ENCODE measurements around the gene HRAS.

Gene HRAS

GRCh38 chr11:565921-566509 lies 30.6 kb upstream of the HRAS start:
- H3K9ac ChIP-seq (ENCODE audit: insufficient read length, low read depth) = peak overlapping the region; percentile 59
- no peak for DNase-seq (ENCODE audit: low read depth, low spot score)
- no peak overlapping the region for H3K4me3 ChIP-seq (ENCODE audit: insufficient read length, low read depth)
- no peaks in the 10 kb centered on the region for H3K9me3 ChIP-seq (ENCODE audit: insufficient read depth, low read length)
- peaks cover 12% of the 10 kb centered on the region for H3K27me3 ChIP-seq (ENCODE audit: insufficient read depth, insufficient read length)
- no peak for TF ChIP-seq ZNF274 (IDR thresholded peaks at IDR 0.05; ENCODE audit: low read depth, low read length)
- no peak for TF ChIP-seq YY1 (IDR thresholded peaks at IDR 0.05; ENCODE audit: insufficient read depth, insufficient read length)
- TF ChIP-seq SUZ12 (IDR thresholded peaks at IDR 0.05; ENCODE audit: extremely low read depth, insufficient read depth, insufficient read length) = no peak
- peaks cover 39% of the 10 kb centered on the region for H3K4me1 ChIP-seq (ENCODE audit: insufficient read depth, insufficient read length)
- peaks cover 42% of the 10 kb centered on the region for H3K36me3 ChIP-seq (ENCODE audit: insufficient read depth, insufficient read length, low read length)

GRCh38 chr11:563812-564578 lies 28.6 kb upstream of the HRAS start:
- Histone ChIP-seq H3K27me3 (ENCODE audit: insufficient read depth, insufficient read length) (peaks cover 5% of the 10 kb centered on the region), H3K9me3 (ENCODE audit: insufficient read depth, low read length) (no peaks in the 10 kb centered on the region), H3K36me3 (ENCODE audit: insufficient read depth, insufficient read length, low read length) (peaks cover 42% of the 10 kb centered on the region), H3K4me1 (ENCODE audit: insufficient read depth, insufficient read length) (peaks cover 42% of the 10 kb centered on the region), H3K9ac (ENCODE audit: insufficient read length, low read depth) (peak overlapping the region; percentile 15), H3K4me3 (ENCODE audit: insufficient read length, low read depth) (no peak overlapping the region)
- no peak for TF ChIP-seq YY1 (IDR thresholded peaks at IDR 0.05; ENCODE audit: insufficient read depth, insufficient read length)
- TF ChIP-seq SUZ12 (IDR thresholded peaks at IDR 0.05; ENCODE audit: extremely low read depth, insufficient read depth, insufficient read length) = no peak
- no peak for TF ChIP-seq ZNF274 (IDR thresholded peaks at IDR 0.05; ENCODE audit: low read depth, low read length)
- no peak for DNase-seq (ENCODE audit: low read depth, low spot score)

- Histone ChIP-seq H3K9me3 (ENCODE audit: insufficient read depth, low read length) (no peaks in the 10 kb centered on the region), H3K4me1 (ENCODE audit: insufficient read depth, insufficient read length) (peaks cover 44% of the 10 kb centered on the region), H3K4me3 (ENCODE audit: insufficient read length, low read depth) (no peak overlapping the region), H3K9ac (ENCODE audit: insufficient read length, low read depth) (no peak overlapping the region), H3K36me3 (ENCODE audit: insufficient read depth, insufficient read length, low read length) (peaks cover 42% of the 10 kb centered on the region), H3K27me3 (ENCODE audit: insufficient read depth, insufficient read length) (peaks cover 8% of the 10 kb centered on the region)
- no peak for DNase-seq (ENCODE audit: low read depth, low spot score)
- TF ChIP-seq ZNF274 (IDR thresholded peaks at IDR 0.05; ENCODE audit: low read depth, low read length) (no peak), SUZ12 (IDR thresholded peaks at IDR 0.05; ENCODE audit: extremely low read depth, insufficient read depth, insufficient read length) (no peak), YY1 (IDR thresholded peaks at IDR 0.05; ENCODE audit: insufficient read depth, insufficient read length) (no peak)
These were observed 27.9 kb upstream of the HRAS start for GRCh38 chr11:563066-563811.

GRCh38 chr11:562046-562645 lies 26.8 kb upstream of the HRAS start:
- Histone ChIP-seq H3K9ac (ENCODE audit: insufficient read length, low read depth) (peak overlapping the region; percentile 94), H3K36me3 (ENCODE audit: insufficient read depth, insufficient read length, low read length) (peaks cover 38% of the 10 kb centered on the region), H3K27me3 (ENCODE audit: insufficient read depth, insufficient read length) (peaks cover 16% of the 10 kb centered on the region), H3K9me3 (ENCODE audit: insufficient read depth, low read length) (no peaks in the 10 kb centered on the region), H3K4me1 (ENCODE audit: insufficient read depth, insufficient read length) (peaks cover 40% of the 10 kb centered on the region), H3K4me3 (ENCODE audit: insufficient read length, low read depth) (peak overlapping the region; percentile 87)
- DNase-seq (ENCODE audit: low read depth, low spot score) = no peak
- no peak for TF ChIP-seq SUZ12 (IDR thresholded peaks at IDR 0.05; ENCODE audit: extremely low read depth, insufficient read depth, insufficient read length)
- no peak for TF ChIP-seq ZNF274 (IDR thresholded peaks at IDR 0.05; ENCODE audit: low read depth, low read length)

GRCh38 chr11:561148-562003 lies 26.0 kb upstream of the HRAS start:
- Histone ChIP-seq H3K4me3 (ENCODE audit: insufficient read length, low read depth) (peak overlapping the region; percentile 87), H3K4me1 (ENCODE audit: insufficient read depth, insufficient read length) (peaks cover 44% of the 10 kb centered on the region), H3K36me3 (ENCODE audit: insufficient read depth, insufficient read length, low read length) (peaks cover 32% of the 10 kb centered on the region), H3K9ac (ENCODE audit: insufficient read length, low read depth) (peak overlapping the region; percentile 94), H3K9me3 (ENCODE audit: insufficient read depth, low read length) (no peaks in the 10 kb centered on the region), H3K27me3 (ENCODE audit: insufficient read depth, insufficient read length) (peaks cover 23% of the 10 kb centered on the region)
- TF ChIP-seq SUZ12 (IDR thresholded peaks at IDR 0.05; ENCODE audit: extremely low read depth, insufficient read depth, insufficient read length) (no peak), ZNF274 (IDR thresholded peaks at IDR 0.05; ENCODE audit: low read depth, low read length) (no peak), YY1 (IDR thresholded peaks at IDR 0.05; ENCODE audit: insufficient read depth, insufficient read length) (no peak)
- DNase-seq (ENCODE audit: low read depth, low spot score) = no peak

GRCh38 chr11:560305-561147 lies 25.1 kb upstream of the HRAS start, which contains the start of the genes LMNTD2 and RASSF7:
LMNTD2 (minus strand) TSS chr11:560738; CDS start chr11:560716, 22 bp downstream.
RASSF7 (plus strand) TSS chr11:560970; CDS start chr11:561769, 799 bp downstream.
- peak within 1 kb of the TSS; percentile 87 for H3K4me3 ChIP-seq (ENCODE audit: insufficient read length, low read depth)
- TF ChIP-seq ZNF274 (IDR thresholded peaks at IDR 0.05; ENCODE audit: low read depth, low read length) (no peak), SUZ12 (IDR thresholded peaks at IDR 0.05; ENCODE audit: extremely low read depth, insufficient read depth, insufficient read length) (no peak), YY1 (IDR thresholded peaks at IDR 0.05; ENCODE audit: insufficient read depth, insufficient read length) (no peak)
- H3K27me3 ChIP-seq (ENCODE audit: insufficient read depth, insufficient read length) = peaks cover 31% of the 10 kb centered on the region
- H3K9me3 ChIP-seq (ENCODE audit: insufficient read depth, low read length) = no peaks in the 10 kb centered on the region
- H3K4me1 ChIP-seq (ENCODE audit: insufficient read depth, insufficient read length) = peaks cover 39% of the 10 kb centered on the region
- peaks cover 29% of the 10 kb centered on the region for H3K36me3 ChIP-seq (ENCODE audit: insufficient read depth, insufficient read length, low read length)
- H3K9ac ChIP-seq (ENCODE audit: insufficient read length, low read depth) = peak within 1 kb of the TSS; percentile 94
- DNase-seq (ENCODE audit: low read depth, low spot score) = peak; percentile 82
